ENCODE results near the gene GGA1. TPM values are rescaled to one million over a fixed set of nuclear protein-coding genes. Genes with fewer than 3 reads are reported as not detected.

The GGA1 gene
- total and polyA plus RNA-seq, 9 of the 15 experiments (the other 6 are each of a cell fraction or from before 2014, with no cell fraction given): 1.5 to 69.5 (median 31.6) TPM

DNA sequence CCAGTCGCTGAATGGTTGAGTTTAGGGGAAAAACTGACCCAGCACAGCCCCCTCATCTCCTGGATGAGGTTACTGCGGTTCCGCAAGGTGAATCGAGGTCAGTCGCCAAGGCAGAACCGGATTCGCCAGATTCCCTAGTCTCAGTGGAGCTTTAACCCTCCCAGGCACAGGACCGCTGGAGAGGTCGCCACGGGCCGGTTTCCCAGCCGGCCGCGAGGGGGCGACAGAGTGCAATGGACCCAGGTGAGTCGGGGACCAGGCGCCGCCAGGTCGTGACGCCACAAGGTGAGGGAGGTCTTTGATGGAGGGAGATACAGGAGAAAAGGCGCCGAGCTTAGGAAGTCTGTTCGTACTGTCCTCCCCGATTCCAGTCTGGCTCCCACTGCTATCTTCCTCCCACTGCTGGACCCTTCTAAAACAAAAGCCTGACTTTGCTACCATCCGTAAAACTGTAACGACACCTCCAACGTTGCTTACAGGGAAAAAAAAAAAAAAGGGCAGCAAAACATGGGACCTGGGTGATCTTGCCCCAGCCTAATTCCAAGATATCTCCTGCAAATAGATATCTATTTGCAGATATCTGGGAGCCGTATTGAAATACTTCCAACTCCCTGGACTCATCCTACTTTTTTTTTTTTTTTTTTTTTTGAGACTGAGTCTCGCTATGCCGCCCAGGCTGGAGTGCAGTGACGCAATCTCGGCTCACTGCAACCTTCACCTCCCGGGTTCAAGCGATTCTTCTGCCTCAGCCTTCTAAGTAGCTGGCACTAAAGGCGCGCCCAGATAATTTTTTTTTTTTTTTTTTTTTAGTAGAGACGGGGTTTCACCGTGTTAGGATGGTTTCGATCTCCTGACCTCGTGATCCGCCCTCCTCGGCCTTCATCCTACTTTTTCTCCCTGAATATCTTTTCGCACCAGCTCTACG is 1.4 kb upstream of the GGA1 start (continued):
- TF ChIP-seq REST (IDR thresholded peaks at IDR 0.05; ENCODE audit: borderline replicate concordance) (peak; percentile 46; the same call in 1 of the 2 replicates), REST (CRISPR knock-in tag; IDR thresholded peaks at IDR 0.05; ENCODE audit: low read depth) (no peak), MTA1 (IDR thresholded peaks at IDR 0.05; ENCODE audit: borderline replicate concordance) (peak; percentile 44; the same call in 1 of the 2 replicates), RB1 (IDR thresholded peaks at IDR 0.05; ENCODE audit: low read depth) (peak; percentile 66; the same call in 1 of the 2 replicates), HDAC2 (IDR thresholded peaks at IDR 0.05) (0 out of 2 replicates have a peak, but pooled peaks have one; percentile 34), SNIP1 (IDR thresholded peaks at IDR 0.05; ENCODE audit: low read depth) (0 out of 2 replicates have a peak, but pooled peaks have one; percentile 32), KLF16 (IDR thresholded peaks at IDR 0.05) (peak; percentile 41; the same call in 1 of the 2 replicates), ZEB2 (IDR thresholded peaks at IDR 0.05) (peak; percentile 99), ZNF384 (IDR thresholded peaks at IDR 0.05; ENCODE audit: low read depth, low read length) (peak; percentile 38), MYC (IDR thresholded peaks at IDR 0.05; ENCODE audit: low read depth, low read length) (0 out of 2 replicates have a peak, but pooled peaks have one; percentile 13), MYC (CRISPR knock-in tag; IDR thresholded peaks at IDR 0.05; ENCODE audit: borderline replicate concordance, low read depth) (no peak), ATF1 (CRISPR knock-in tag; IDR thresholded peaks at IDR 0.05) (no peak), ATF1 (tag; IDR thresholded peaks at IDR 0.05) (peak; percentile 83), RCOR1 (IDR thresholded peaks at IDR 0.05; ENCODE audit: borderline replicate concordance in 1 of 2, low read depth in 2 of 2, low read length in 2 of 2) (peak in 1 of 2 experiments; percentile 75; a peak in 2 of 4 replicates), CREB1 (IDR thresholded peaks at IDR 0.05) (peak; percentile 45; the same call in 1 of the 2 replicates), CREB1 (CRISPR knock-in tag; IDR thresholded peaks at IDR 0.05) (peak; percentile 53; the same call in 1 of the 2 replicates), CREM (IDR thresholded peaks at IDR 0.05; ENCODE audit: low read depth) (peak; percentile 77), MITF (IDR thresholded peaks at IDR 0.05) (no peak)
- TF ChIP-seq, protein P1, sequence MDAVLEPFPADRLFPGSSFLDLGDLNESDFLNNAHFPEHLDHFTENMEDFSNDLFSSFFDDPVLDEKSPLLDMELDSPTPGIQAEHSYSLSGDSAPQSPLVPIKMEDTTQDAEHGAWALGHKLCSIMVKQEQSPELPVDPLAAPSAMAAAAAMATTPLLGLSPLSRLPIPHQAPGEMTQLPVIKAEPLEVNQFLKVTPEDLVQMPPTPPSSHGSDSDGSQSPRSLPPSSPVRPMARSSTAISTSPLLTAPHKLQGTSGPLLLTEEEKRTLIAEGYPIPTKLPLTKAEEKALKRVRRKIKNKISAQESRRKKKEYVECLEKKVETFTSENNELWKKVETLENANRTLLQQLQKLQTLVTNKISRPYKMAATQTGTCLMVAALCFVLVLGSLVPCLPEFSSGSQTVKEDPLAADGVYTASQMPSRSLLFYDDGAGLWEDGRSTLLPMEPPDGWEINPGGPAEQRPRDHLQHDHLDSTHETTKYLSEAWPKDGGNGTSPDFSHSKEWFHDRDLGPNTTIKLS (IDR thresholded peaks at IDR 0.05; ENCODE audit: borderline replicate concordance, low read depth): no peak

All from K562 (cell line).